Stomach (tissue), 9 donors: ENCODE measurements around the gene GARIN5B. TPM values are rescaled to one million over a fixed set of nuclear protein-coding genes. Genes with fewer than 3 reads are reported as not detected.

Experiments used
- DNase-seq, 2 donors: peaks; one replicate each; pipeline versions ENCODE4 v3.0.0 to v3.0.0-alpha.2; 2013 to 2019
- H3K27ac ChIP-seq, 5 donors: fragments of 200-600 bp in 4 of 5; sonication (generic) in 4 of 5; one replicate each; pipeline ENCODE4 v1.5.1; 2013 to 2019; ENCODE audit warnings: mild to moderate bottlenecking in 1 of 5, moderate library complexity in 1 of 5
- H3K27me3 ChIP-seq, 3 donors: fragments of 200-600 bp; sonication (generic); one replicate each; pipeline ENCODE4 v1.5.1; 2017 to 2019; ENCODE audit warnings: mixed run types in 1 of 3
- H3K36me3 ChIP-seq, 4 donors: fragments of 200-600 bp; sonication (generic); 1 replicate in 3 of 4; 2 replicates in 1 of 4; pipeline ENCODE4 v1.5.1; 2016 to 2019
- H3K4me1 ChIP-seq, 4 donors: fragments of 200-600 bp; sonication (generic); one replicate each; pipeline ENCODE4 v1.5.1; 2016 to 2019
- H3K4me3 ChIP-seq, 4 donors: fragments of 200-600 bp; sonication (generic) in 3 of 4; one replicate each; pipeline ENCODE4 v1.5.1; 2016 to 2019; ENCODE audit warnings: mild to moderate bottlenecking in 1 of 4
- H3K9me3 ChIP-seq, 4 donors: fragments of 200-600 bp; sonication (generic); one replicate each; pipeline ENCODE4 v1.5.1; 2016 to 2019
- CTCF ChIP-seq, 7 experiments: fragments of 450-650 bp in 4 of 7; fragments of 200-600 bp in 3 of 7; sonication (generic) in 3 of 7; IDR thresholded peaks; one replicate each; pipeline ENCODE4 v1.5.1; 2016 to 2019; ENCODE audit warnings: antibody characterized with exemption in 7 of 7, control low read depth in 2 of 7, mild to moderate bottlenecking in 1 of 7
- EP300 ChIP-seq: sonication (generic); formaldehyde crosslinking; IDR thresholded peaks from one replicate; pipeline ENCODE4 v1.6.1; 2017; ENCODE audit warnings: antibody characterized with exemption
- POLR2A ChIP-seq, 4 donors: fragments of 450-650 bp; IDR thresholded peaks; one replicate each; pipeline ENCODE4 v1.6.1; 2016; ENCODE audit warnings: antibody characterized with exemption in 4 of 4, control low read depth in 2 of 4, mild to moderate bottlenecking in 1 of 4, moderate library complexity in 1 of 4
- POLR2AphosphoS5 ChIP-seq, 3 donors: sonication (generic); formaldehyde crosslinking; IDR thresholded peaks; one replicate each; pipeline ENCODE4 v1.6.1; 2016; ENCODE audit warnings: antibody characterized with exemption in 3 of 3
- WGBS, 5 donors: extraction: QIAGEN DNeasy Blood & Tissue Kit in 3 of 5; methylation state at CpG; one replicate each; pipeline versions ENCODE4 v1.1.5 to v1.1.7; 2013 to 2018; 5-methylcytosine and 5-hydroxymethylcytosine counted together
- intact Hi-C: fragments of 100-400 bp; cut with DNase I; formaldehyde crosslinking; loops from one replicate; pipeline ENCODE4 v1.15.1; 2023; ENCODE audit warnings: low total_unique reads
- polyA plus RNA-seq, 3 donors: library from polyadenylated mRNA; stranded (reverse); fragments of 200-250 nt; gene quantifications; one replicate each; pipeline ENCODE4 v1.2.3, GENCODE V29; 2013
- total RNA-seq, 5 donors: library from RNA; depleted of rRNA; stranded (reverse); fragments of >200 nt; gene quantifications; one replicate each; pipeline versions ENCODE4 v1.1.0 to v1.2.3, GENCODE V29; 2014 to 2016
- donor health status: healthy with polysubstance abuse.
- donor health status: Bipolar disorder and iron deficiency.
- donor health status: healthy.

The GARIN5B gene
- total and polyA plus RNA-seq, 8 donors: not detected

- DNase-seq: peak; percentile 58 to 89
- H3K27ac ChIP-seq: peak overlapping the region; percentile 89 to 97 (median 93)
- peaks cover 38 to 49% (median 46%) of the 10 kb centered on the region in 4 donors for H3K4me1 ChIP-seq
- peak overlapping the region; percentile 79 to 90 (median 88) for H3K4me3 ChIP-seq
- TF ChIP-seq POLR2AphosphoS5 (IDR thresholded peaks at IDR 0.05) (no peak), CTCF (IDR thresholded peaks at IDR 0.05) (peak in 2 of 7 experiments; percentile 15 to 33)
- intact Hi-C loops: no loop called here
- peaks cover 0 to 1% (median 0%) of the 10 kb centered on the region in 3 donors for H3K27me3 ChIP-seq
- peaks cover 14 to 20% (median 16%) of the 10 kb centered on the region in 4 donors for H3K36me3 ChIP-seq
- H3K9me3 ChIP-seq: no peaks in the 10 kb centered on the region
- WGBS, 5 donors: 4 to 12% (median 5%) methylated on average over 31 to 88 of the region's 88 CpGs
These were observed 20.4 kb upstream of the GARIN5B start for GRCh38 chr19:55383279-55384130.

DNA sequence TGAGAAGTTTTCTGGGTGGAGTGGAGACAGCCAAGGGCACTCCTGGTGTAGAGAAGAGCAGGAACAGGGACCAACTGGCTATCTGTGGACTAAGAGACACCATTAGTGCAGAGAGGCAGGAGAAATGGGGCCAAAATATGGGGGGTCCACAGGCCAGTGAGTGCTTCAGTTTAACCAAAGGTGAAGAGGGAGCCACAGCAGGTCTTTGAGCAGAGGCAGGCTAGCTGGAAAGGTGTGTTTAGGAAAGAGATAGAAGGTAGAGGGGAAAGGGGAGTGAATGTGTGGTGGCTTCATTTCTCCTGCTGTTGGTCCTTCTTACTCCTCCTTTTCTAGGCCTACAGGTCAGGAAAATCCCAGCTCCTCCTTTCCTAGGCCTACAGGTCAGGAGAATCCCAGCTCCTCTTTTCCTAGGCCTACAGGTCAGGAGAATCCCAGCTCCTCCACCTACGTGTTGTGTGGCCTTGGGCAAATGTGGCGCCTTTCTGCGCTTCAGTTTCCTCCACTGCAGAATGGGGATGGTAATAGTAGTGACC is 19.5 kb upstream of the GARIN5B start:
- 97 to 100% (median 100%) methylated on average over 3 of the region's 3 CpGs for WGBS, 5 donors
- TF ChIP-seq POLR2A (IDR thresholded peaks at IDR 0.05): no peak
- H3K27me3 ChIP-seq: peaks cover 0 to 10% (median 5%) of the 10 kb centered on the region in 3 donors
- no peak overlapping the region for H3K27ac ChIP-seq
- peak overlapping the region in 1 of 4 donors; percentile 90 for H3K4me3 ChIP-seq
- intact Hi-C loops: no loop called here
- no peak for DNase-seq
- peaks cover 5 to 11% (median 7%) of the 10 kb centered on the region in 4 donors for H3K36me3 ChIP-seq
- H3K9me3 ChIP-seq: no peaks in the 10 kb centered on the region
- H3K4me1 ChIP-seq: peaks cover 29 to 45% (median 40%) of the 10 kb centered on the region in 4 donors

- no peak overlapping the region for H3K4me3 ChIP-seq
- peaks cover 0 to 16% (median 7%) of the 10 kb centered on the region in 3 donors for H3K27me3 ChIP-seq
- peaks cover 23 to 43% (median 37%) of the 10 kb centered on the region in 4 donors for H3K4me1 ChIP-seq
- H3K36me3 ChIP-seq: peaks cover 0 to 6% (median 1%) of the 10 kb centered on the region in 4 donors
- TF ChIP-seq POLR2A (IDR thresholded peaks at IDR 0.05): no peak
- TF ChIP-seq POLR2AphosphoS5 (IDR thresholded peaks at IDR 0.05): no peak
- no peak for TF ChIP-seq EP300
- intact Hi-C loops: no loop called here
- no peak for DNase-seq
- H3K9me3 ChIP-seq: no peaks in the 10 kb centered on the region
- no peak overlapping the region for H3K27ac ChIP-seq
- WGBS, 5 donors: 98 to 100% (median 99%) methylated on average over 5 of the region's 5 CpGs
These were observed 19.0 kb upstream of the GARIN5B start for GRCh38 chr19:55382013-55382412.

DNA sequence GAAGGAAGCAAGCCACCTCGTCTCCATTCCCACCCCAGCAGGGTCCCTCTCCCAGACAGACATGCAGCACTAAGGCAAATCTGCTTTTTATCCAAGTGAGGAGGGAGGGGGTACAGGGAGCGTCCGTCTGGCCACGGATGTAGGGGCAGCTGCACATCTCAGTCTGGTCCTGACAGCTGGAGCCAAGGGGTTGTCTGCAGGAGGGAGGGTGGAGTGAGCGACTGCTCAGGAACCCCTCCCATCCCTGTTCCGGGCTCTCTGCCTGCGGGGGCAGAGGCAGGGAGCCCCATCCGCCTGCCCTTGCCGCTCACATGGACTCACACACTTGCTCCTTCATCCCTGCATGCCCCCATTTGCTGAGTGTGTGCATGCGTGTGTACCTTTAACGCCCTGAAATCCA is 16.1 kb upstream of the GARIN5B start:
- Histone ChIP-seq H3K4me3 (no peak overlapping the region), H3K4me1 (peaks cover 12 to 45% (median 23%) of the 10 kb centered on the region in 4 donors), H3K27me3 (peaks cover 5 to 44% (median 35%) of the 10 kb centered on the region in 3 donors), H3K36me3 (no peaks in the 10 kb centered on the region), H3K9me3 (no peaks in the 10 kb centered on the region), H3K27ac (no peak overlapping the region)
- peak in 1 of 2 donors; percentile 74 for DNase-seq
- TF ChIP-seq POLR2A (IDR thresholded peaks at IDR 0.05) (no peak), POLR2AphosphoS5 (IDR thresholded peaks at IDR 0.05) (no peak), EP300 (no peak), CTCF (IDR thresholded peaks at IDR 0.05) (no peak)
- 52 to 75% (median 72%) methylated on average over 5 to 11 of the region's 11 CpGs for WGBS, 5 donors
- intact Hi-C loops: no loop called here

- peaks cover 8 to 61% (median 52%) of the 10 kb centered on the region in 3 donors for H3K27me3 ChIP-seq
- no peak overlapping the region for H3K4me3 ChIP-seq
- no peaks in the 10 kb centered on the region for H3K9me3 ChIP-seq
- no peak overlapping the region for H3K27ac ChIP-seq
- H3K4me1 ChIP-seq: peaks cover 6 to 40% (median 16%) of the 10 kb centered on the region in 4 donors
- no peaks in the 10 kb centered on the region for H3K36me3 ChIP-seq
- DNase-seq: peak in 1 of 2 donors; percentile 71
- TF ChIP-seq POLR2AphosphoS5 (IDR thresholded peaks at IDR 0.05) (peak in 1 of 3 donors; percentile 6), POLR2A (IDR thresholded peaks at IDR 0.05) (no peak)
- 8 to 31% (median 30%) methylated on average over 18 to 43 of the region's 43 CpGs for WGBS, 5 donors
- intact Hi-C loops: no loop called here
These were observed 14.5 kb upstream of the GARIN5B start for GRCh38 chr19:55377356-55378131.
